Sigmoid colon (tissue), 7 donors: Measurements from ENCODE around the gene LPCAT2. TPM values are rescaled to one million over a fixed set of nuclear protein-coding genes. Genes with fewer than 3 reads are reported as not detected.

Experiments used
- DNase-seq: peaks from one replicate; pipeline ENCODE4 v3.0.0-alpha.2; 2019
- H3K27ac ChIP-seq, 4 donors: fragments of 200-600 bp; sonication (generic); one replicate each; pipeline ENCODE4 v1.5.1; 2016 to 2019; ENCODE audit warnings: mild to moderate bottlenecking in 1 of 4
- H3K27me3 ChIP-seq, 3 donors: fragments of 200-600 bp; sonication (generic); one replicate each; pipeline ENCODE4 v1.5.1; 2019; ENCODE audit warnings: mild to moderate bottlenecking in 1 of 3
- H3K36me3 ChIP-seq, 4 donors: fragments of 200-600 bp; sonication (generic); one replicate each; pipeline ENCODE4 v1.5.1; 2016 to 2019
- H3K4me1 ChIP-seq, 4 donors: fragments of 200-600 bp; sonication (generic); one replicate each; pipeline ENCODE4 v1.5.1; 2017 to 2019
- H3K4me3 ChIP-seq, 4 donors: fragments of 200-600 bp; sonication (generic); one replicate each; pipeline ENCODE4 v1.5.1; 2017 to 2019; ENCODE audit warnings: mild to moderate bottlenecking in 2 of 4, moderate library complexity in 1 of 4
- H3K9me3 ChIP-seq, 4 donors: fragments of 200-600 bp in 3 of 4; sonication (generic) in 3 of 4; one replicate each; pipeline versions ENCODE4 v1.5.1 to v1.6.1; 2013 to 2019
- EP300 ChIP-seq, 4 donors: sonication (generic); formaldehyde crosslinking; IDR thresholded peaks; one replicate each; pipeline ENCODE4 v1.6.1; 2017; ENCODE audit warnings: antibody characterized with exemption in 4 of 4
- POLR2A ChIP-seq, 2 donors: fragments of 450-650 bp; IDR thresholded peaks; one replicate each; pipeline ENCODE4 v1.6.1; 2016; ENCODE audit warnings: antibody characterized with exemption in 2 of 2, mild to moderate bottlenecking in 2 of 2, moderate library complexity in 2 of 2
- POLR2AphosphoS5 ChIP-seq, 4 donors: sonication (generic); formaldehyde crosslinking; IDR thresholded peaks; one replicate each; pipeline ENCODE4 v1.6.1; 2017; ENCODE audit warnings: antibody characterized with exemption in 4 of 4
- WGBS, 2 donors: extraction: QIAGEN DNeasy Blood & Tissue Kit; methylation state at CpG; one replicate each; pipeline ENCODE4 v1.1.7; 2013; 5-methylcytosine and 5-hydroxymethylcytosine counted together
- intact Hi-C: fragments of 100-400 bp; cut with DNase I; formaldehyde crosslinking; loops from one replicate; pipeline ENCODE4 v1.15.1; 2023
- polyA plus RNA-seq, 3 donors: library from polyadenylated mRNA; stranded (reverse); fragments of 200-250 nt; gene quantifications; one replicate each; pipeline ENCODE4 v1.2.3, GENCODE V29; 2013
- total RNA-seq, 4 donors: library from RNA; depleted of rRNA; stranded (reverse); fragments of >200 nt; gene quantifications; one replicate each; pipeline ENCODE4 v1.1.0, GENCODE V29; 2016
- TF ChIP-seq, protein P1 (sequence below), 4 experiments: fragments of 450-650 bp in 3 of 4; fragments of 200-600 bp in 1 of 4; IDR thresholded peaks; one replicate each; pipeline ENCODE4 v1.5.1; 2016 to 2019; ENCODE audit warnings: antibody characterized with exemption in 4 of 4, mild to moderate bottlenecking in 3 of 4, moderate library complexity in 2 of 4
- donor health status: healthy with polysubstance abuse.
- donor health status: Bipolar disorder and iron deficiency.
- donor health status: healthy.

The LPCAT2 gene
- total and polyA plus RNA-seq, 7 donors, result 1.2 to 12.8 (median 6.6) TPM

DNA sequence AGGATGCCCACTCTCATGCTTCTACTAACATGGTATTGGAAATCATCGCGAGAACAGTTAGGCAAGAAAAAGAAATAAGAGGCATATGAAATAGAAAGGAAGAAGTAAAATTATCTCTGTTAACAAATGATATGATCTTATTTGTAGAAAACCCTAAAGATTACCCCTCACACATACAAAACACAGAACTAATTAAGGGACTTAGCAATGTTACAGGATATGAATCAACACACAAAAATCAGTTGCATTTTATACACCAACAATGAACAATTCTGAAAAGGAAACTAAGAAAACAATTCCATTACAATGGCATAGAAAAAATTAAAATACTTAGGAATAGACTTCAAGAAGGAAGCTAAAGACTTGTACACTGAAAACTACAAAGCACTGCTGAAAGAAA, 54.9 kb downstream of the LPCAT2 start:
- Histone ChIP-seq H3K4me1 (peaks cover 0 to 31% (median 22%) of the 10 kb centered on the region in 4 donors), H3K27ac (no peak overlapping the region), H3K27me3 (no peaks in the 10 kb centered on the region), H3K4me3 (no peak overlapping the region), H3K9me3 (no peaks in the 10 kb centered on the region), H3K36me3 (no peaks in the 10 kb centered on the region)
- intact Hi-C loops, result no loop called here
- DNase-seq, result no peak
- no peak for TF ChIP-seq POLR2A (IDR thresholded peaks at IDR 0.05)
- TF ChIP-seq, protein P1, sequence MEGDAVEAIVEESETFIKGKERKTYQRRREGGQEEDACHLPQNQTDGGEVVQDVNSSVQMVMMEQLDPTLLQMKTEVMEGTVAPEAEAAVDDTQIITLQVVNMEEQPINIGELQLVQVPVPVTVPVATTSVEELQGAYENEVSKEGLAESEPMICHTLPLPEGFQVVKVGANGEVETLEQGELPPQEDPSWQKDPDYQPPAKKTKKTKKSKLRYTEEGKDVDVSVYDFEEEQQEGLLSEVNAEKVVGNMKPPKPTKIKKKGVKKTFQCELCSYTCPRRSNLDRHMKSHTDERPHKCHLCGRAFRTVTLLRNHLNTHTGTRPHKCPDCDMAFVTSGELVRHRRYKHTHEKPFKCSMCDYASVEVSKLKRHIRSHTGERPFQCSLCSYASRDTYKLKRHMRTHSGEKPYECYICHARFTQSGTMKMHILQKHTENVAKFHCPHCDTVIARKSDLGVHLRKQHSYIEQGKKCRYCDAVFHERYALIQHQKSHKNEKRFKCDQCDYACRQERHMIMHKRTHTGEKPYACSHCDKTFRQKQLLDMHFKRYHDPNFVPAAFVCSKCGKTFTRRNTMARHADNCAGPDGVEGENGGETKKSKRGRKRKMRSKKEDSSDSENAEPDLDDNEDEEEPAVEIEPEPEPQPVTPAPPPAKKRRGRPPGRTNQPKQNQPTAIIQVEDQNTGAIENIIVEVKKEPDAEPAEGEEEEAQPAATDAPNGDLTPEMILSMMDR (IDR thresholded peaks at IDR 0.05), result no peak
- TF ChIP-seq POLR2AphosphoS5 (IDR thresholded peaks at IDR 0.05), result no peak
- no peak for TF ChIP-seq EP300 (IDR thresholded peaks at IDR 0.05)
- 98 to 99% methylated on average over 2 of the region's 2 CpGs for WGBS, 2 donors

DNA sequence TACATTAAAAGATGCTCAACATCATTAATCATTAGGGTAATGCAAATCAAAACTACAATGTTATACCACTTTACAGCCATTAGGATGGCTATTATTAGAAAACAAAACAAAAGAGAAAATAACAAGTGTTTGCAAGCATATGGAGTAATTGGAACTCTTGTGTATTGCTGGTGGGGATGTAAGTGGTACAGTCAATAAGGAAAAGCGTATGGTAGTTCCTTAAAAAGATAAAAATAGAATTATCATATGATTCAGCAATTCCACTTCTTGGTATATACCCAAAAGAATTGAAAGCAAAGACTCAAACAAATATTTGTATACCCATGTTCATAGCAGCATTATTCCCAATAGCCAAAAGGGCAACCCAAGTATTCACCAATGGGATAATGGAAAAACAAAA, 56.2 kb downstream of the LPCAT2 start:
- Histone ChIP-seq H3K27me3 (no peaks in the 10 kb centered on the region), H3K4me1 (peaks cover 0 to 25% (median 17%) of the 10 kb centered on the region in 4 donors), H3K36me3 (no peaks in the 10 kb centered on the region), H3K27ac (no peak overlapping the region), H3K4me3 (no peak overlapping the region), H3K9me3 (no peaks in the 10 kb centered on the region)
- TF ChIP-seq POLR2A (IDR thresholded peaks at IDR 0.05) (no peak), EP300 (IDR thresholded peaks at IDR 0.05) (no peak), POLR2AphosphoS5 (IDR thresholded peaks at IDR 0.05) (no peak)
- TF ChIP-seq, protein P1 (IDR thresholded peaks at IDR 0.05), result no peak
- no peak for DNase-seq
- 78 to 87% methylated on average over 1 of the region's 1 CpG for WGBS, 2 donors
- intact Hi-C loops, result no loop called here

DNA sequence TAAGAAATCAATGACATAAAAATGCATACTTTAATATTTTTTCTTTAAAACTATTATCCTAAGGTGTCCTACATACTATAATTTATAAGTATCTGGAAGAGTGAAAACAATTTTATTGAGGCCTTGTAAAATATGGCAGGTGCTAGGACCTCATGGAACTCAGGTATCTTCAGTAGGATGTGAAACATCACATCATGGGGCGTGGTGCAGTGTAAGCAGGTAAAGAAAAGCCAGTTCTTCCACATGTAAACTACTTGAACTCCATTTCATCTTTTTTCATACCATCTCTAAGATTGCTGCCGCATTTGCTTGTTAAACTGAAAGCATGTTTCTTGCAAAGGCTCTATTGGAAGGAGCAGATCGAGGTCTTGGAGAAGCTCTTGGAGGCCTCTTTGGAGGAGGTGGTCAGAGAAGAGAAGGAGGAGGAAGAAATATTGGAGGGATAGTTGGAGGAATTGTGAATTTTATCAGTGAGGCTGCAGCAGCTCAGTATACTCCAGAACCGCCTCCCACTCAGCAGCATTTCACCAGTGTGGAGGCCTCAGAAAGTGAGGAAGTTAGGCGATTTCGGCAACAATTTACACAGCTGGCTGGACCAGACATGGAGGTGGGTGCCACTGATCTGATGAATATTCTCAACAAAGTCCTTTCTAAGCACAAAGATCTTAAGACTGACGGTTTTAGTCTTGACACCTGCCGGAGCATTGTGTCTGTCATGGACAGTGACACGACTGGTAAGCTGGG, 57.7 kb downstream of the LPCAT2 start, which contains the start of gene CAPNS2:
TSS of gene CAPNS2 (plus strand) at position 253 of the 744 bp plus-strand sequence. CDS start at position 326, 73 bp downstream.
- Histone ChIP-seq H3K27me3 (no peaks in the 10 kb centered on the region), H3K4me3 (no peak within 1 kb of the TSS), H3K27ac (no peak within 1 kb of the TSS), H3K9me3 (no peaks in the 10 kb centered on the region), H3K4me1 (peaks cover 0 to 27% (median 17%) of the 10 kb centered on the region in 4 donors), H3K36me3 (no peaks in the 10 kb centered on the region)
- TF ChIP-seq POLR2AphosphoS5 (IDR thresholded peaks at IDR 0.05) (no peak), POLR2A (IDR thresholded peaks at IDR 0.05) (no peak), EP300 (IDR thresholded peaks at IDR 0.05) (no peak)
- TF ChIP-seq, protein P1 (IDR thresholded peaks at IDR 0.05), result no peak
- WGBS, 2 donors, result 89 to 95% methylated on average over 9 of the region's 9 CpGs
- intact Hi-C loops, result no loop called here
- no peak for DNase-seq

DNA sequence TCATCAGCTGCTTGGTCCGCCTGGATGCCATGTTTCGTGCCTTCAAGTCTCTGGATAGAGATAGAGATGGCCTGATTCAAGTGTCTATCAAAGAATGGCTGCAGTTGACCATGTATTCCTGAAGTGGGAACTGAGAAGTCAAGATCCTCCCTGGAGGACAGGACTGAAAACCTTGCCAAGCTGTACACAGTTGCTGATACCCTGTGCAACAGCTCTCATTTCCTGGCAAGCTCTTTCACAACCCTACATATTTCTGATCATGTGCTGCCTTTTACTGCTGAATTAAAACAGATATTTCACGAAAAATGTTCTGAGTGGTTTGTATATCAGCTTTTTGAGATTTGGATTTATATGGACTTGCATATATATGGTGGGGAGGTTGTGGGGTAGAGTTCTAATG, 58.5 kb downstream of the LPCAT2 start:
- peaks cover 0 to 27% (median 17%) of the 10 kb centered on the region in 4 donors for H3K4me1 ChIP-seq
- WGBS, 2 donors, result 84 to 91% methylated on average over 3 of the region's 3 CpGs
- TF ChIP-seq, protein P1 (IDR thresholded peaks at IDR 0.05), result no peak
- TF ChIP-seq POLR2A (IDR thresholded peaks at IDR 0.05) (no peak), POLR2AphosphoS5 (IDR thresholded peaks at IDR 0.05) (no peak), EP300 (IDR thresholded peaks at IDR 0.05) (no peak)
- no peaks in the 10 kb centered on the region for H3K36me3 ChIP-seq
- H3K27me3 ChIP-seq, result no peaks in the 10 kb centered on the region
- no peak for DNase-seq
- H3K4me3 ChIP-seq, result no peak overlapping the region
- intact Hi-C loops, result no loop called here
- no peaks in the 10 kb centered on the region for H3K9me3 ChIP-seq
- H3K27ac ChIP-seq, result no peak overlapping the region
